Right lobe of liver (tissue), 6 donors: Measurements from ENCODE around the gene LGALS7B. TPM values are rescaled to one million over a fixed set of nuclear protein-coding genes. Genes with fewer than 3 reads are reported as not detected.

Experiments
- ATAC-seq, 4 donors: fragments of 200-7000 bp; cut with Tn5 transposase; one replicate each; pipeline ENCODE4 v1.9.1; 2020; ENCODE audit warnings: mild to moderate bottlenecking in 4 of 4, moderate library complexity in 4 of 4
- DNase-seq, 3 donors: peaks; one replicate each; pipeline ENCODE4 v3.0.0-alpha.2; 2020
- H3K27ac ChIP-seq, 3 donors: fragments of 200-600 bp; one replicate each; pipeline ENCODE4 v1.8.0; 2022
- H3K27me3 ChIP-seq, 2 donors: fragments of 200-600 bp; one replicate each; pipeline ENCODE4 v1.8.0; 2022
- H3K36me3 ChIP-seq, 4 donors: fragments of 200-600 bp; sonication (generic) in 1 of 4; one replicate each; pipeline versions ENCODE4 v1.5.1 to v1.8.0; 2017 to 2022; ENCODE audit warnings: control low read depth in 1 of 4
- H3K4me1 ChIP-seq, 4 donors: fragments of 200-600 bp; sonication (generic) in 1 of 4; one replicate each; pipeline versions ENCODE4 v1.5.1 to v1.8.0; 2017 to 2022; ENCODE audit warnings: control low read depth in 1 of 4
- H3K4me3 ChIP-seq, 3 donors: fragments of 200-600 bp; one replicate each; pipeline ENCODE4 v1.8.0; 2022
- H3K9me3 ChIP-seq, 4 donors: fragments of 200-600 bp; sonication (generic) in 1 of 4; one replicate each; pipeline versions ENCODE4 v1.5.1 to v1.8.0; 2017 to 2022; ENCODE audit warnings: control low read depth in 1 of 4
- CTCF ChIP-seq, 4 donors: fragments of 200-600 bp in 3 of 4; fragments of 450-650 bp in 1 of 4; IDR thresholded peaks; one replicate each; pipeline versions ENCODE4 v1.5.1 to v1.8.0; 2016 to 2022; ENCODE audit warnings: antibody characterized with exemption in 4 of 4, mild to moderate bottlenecking in 2 of 4
- POLR2A ChIP-seq: fragments of 450-650 bp; IDR thresholded peaks from one replicate; pipeline ENCODE4 v1.6.1; 2017; ENCODE audit warnings: antibody characterized with exemption, mild to moderate bottlenecking
- WGBS: methylation state at CpG from one replicate; pipeline ENCODE4 v1.1.6; 2018; ENCODE audit warnings: low coverage, low lambda C conversion rate; ENCODE audit not compliant: insufficient coverage; ENCODE audit errors: missing lambda C conversion rate; 5-methylcytosine and 5-hydroxymethylcytosine counted together
- intact Hi-C, 2 donors: fragments of 100-400 bp; cut with DNase I; formaldehyde crosslinking; loops; one replicate each; pipeline versions ENCODE4 v1.11.2 to v1.14.1; 2022
- long read RNA-seq: library from polyadenylated mRNA; unstranded; transcript quantifications from one replicate; pipeline ENCODE4 v2.0.0, GENCODE V29; 2019
- total RNA-seq, 6 experiments: library from RNA; depleted of rRNA in 2 of 6; stranded (reverse); fragments of >200 nt in 2 of 6; fragmentation: NEBNext Ultra II Directional in 3 of 6; extraction: Animal tissue kit (Norgen Biotek cat#: 25700) in 3 of 6; gene quantifications; one replicate each; pipeline versions ENCODE4 v1.1.0 to v1.2.4, GENCODE V29; 2016 to 2023
- donor health status: DM: no; HTN: yes; CAD: no.
- donor health status: DM: no; HTN: no; CAD: no.
- donor health status: DM: no; HTN: no; CAD: no.
- donor health status: DM: no; HTN: yes; CAD: no.
- donor health status: DM: no; HTN: yes; CAD: no.

Gene LGALS7B
- total RNA-seq: not detected
- long read RNA-seq: 0 reads

DNA sequence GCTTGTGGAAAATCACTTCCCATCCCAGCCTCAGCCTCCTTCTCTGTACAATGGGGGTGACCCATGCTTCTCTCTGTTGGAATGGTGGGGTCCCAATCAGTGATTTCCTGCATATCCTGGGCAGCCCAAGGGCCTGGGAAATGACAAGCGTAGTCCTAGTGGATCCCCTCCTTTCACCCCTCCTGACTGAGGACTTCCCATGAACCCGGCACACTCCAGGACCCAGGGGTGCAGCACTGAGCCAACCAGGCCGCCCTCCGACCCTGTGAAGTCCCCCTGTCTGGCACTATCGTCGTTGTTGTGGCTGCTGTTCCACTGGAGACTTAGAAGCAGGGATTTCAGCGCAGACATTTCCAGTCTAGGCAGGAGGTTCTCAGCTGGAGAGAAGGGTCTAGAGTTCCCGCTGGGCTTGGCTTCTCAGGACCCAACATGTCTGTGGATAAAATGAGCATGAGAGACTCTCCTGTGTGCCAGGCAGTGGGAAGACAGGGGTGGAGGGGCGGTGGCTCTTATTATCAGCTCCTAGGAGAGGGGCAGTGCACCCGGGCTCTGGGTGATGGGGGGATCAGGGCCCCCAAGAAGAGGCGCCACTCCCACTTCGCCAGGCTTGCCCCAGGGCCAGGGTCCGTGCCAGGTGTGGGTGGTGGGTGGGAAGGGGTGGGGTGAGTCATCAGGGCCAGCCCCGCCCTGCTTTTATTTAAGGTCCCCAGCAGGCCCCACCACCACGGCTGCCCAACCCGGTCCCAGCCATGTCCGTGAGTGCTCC lies at the start of gene LGALS7B:
TSS of gene LGALS7B (plus strand) at position 723 of the 766 bp plus-strand sequence. CDS start at position 750, 27 bp downstream.
- Histone ChIP-seq H3K9me3 (no peaks in the 10 kb centered on the region), H3K4me1 (peaks cover 0 to 6% (median 0%) of the 10 kb centered on the region in 4 donors), H3K36me3 (no peaks in the 10 kb centered on the region), H3K27me3 (no peaks in the 10 kb centered on the region), H3K4me3 (no peak within 1 kb of the TSS), H3K27ac (no peak within 1 kb of the TSS)
- WGBS: 78% methylated on average over 6 of the region's 17 CpGs
- DNase-seq (peak in 1 of 3 donors; percentile 33), ATAC-seq (no peak)
- intact Hi-C loops: no loop called here
- TF ChIP-seq CTCF (IDR thresholded peaks at IDR 0.05) (no peak), POLR2A (no peak)

DNA sequence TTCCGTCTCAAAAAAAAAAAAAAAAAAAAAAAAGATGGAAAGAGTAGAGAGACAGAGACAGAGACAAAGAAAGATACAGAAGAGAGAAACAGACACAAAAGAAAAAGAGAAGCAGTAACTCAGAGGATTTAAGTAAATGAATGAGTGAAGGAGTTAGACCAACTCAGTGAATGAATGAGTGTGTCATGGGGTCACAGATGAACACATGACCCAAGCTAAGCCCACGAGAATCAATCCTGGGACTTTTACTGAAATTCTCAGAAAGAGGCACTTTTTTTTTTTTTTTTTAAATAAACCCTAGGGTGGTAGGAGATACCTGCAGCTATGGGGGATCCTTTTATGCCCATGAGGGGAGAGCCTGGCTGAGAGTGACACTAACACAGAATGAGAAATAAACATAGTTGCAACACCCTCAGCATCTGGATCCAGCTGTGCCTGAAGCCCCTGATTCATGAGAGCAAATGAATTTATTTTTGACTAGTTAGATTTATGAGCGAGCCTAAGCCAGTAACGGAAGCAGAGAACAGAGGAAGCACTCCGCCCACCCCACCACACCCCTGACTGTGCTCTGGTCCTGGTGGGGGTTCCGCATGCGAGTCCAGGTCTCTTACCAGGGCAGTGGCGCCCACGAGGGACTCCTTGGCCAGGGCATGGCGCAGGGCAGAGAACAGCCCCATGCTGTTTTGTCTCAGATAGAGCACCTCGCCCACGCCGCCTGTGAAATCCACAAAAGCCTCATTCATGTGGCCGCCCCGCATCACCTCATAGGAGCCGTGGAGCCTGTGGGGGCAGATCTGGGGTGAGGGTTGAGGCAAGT lies 49.4 kb upstream of the LGALS7B start:
- DNase-seq: no peak
- intact Hi-C loops: no loop called here
- Histone ChIP-seq H3K27me3 (no peaks in the 10 kb centered on the region), H3K4me1 (no peaks in the 10 kb centered on the region), H3K27ac (no peak overlapping the region), H3K9me3 (no peaks in the 10 kb centered on the region), H3K4me3 (no peak overlapping the region), H3K36me3 (no peaks in the 10 kb centered on the region)
- WGBS: 60% methylated on average over 3 of the region's 16 CpGs
- TF ChIP-seq CTCF (IDR thresholded peaks at IDR 0.05) (no peak), POLR2A (no peak)
- no peak for ATAC-seq

DNA sequence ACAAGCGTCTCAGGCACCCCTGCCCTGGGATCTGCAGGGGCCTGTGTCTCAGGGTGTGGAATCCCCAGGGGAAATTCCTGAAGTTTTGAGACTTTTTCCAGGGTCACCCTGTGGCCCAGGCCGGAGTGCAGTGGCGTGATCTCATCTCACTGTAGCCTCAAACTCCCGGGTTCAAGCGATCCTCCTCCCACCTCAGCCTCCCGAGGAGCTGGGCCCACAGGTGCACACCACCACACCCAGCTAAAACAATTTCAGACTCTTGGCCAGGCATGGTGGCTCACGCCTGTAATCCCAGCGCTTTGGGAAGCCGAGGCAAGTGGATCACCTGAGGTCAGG lies 48.8 kb upstream of the LGALS7B start:
- ATAC-seq: no peak
- Histone ChIP-seq H3K27me3 (no peaks in the 10 kb centered on the region), H3K27ac (no peak overlapping the region), H3K9me3 (no peaks in the 10 kb centered on the region), H3K4me3 (no peak overlapping the region), H3K4me1 (no peaks in the 10 kb centered on the region), H3K36me3 (no peaks in the 10 kb centered on the region)
- intact Hi-C loops: no loop called here
- no peak for TF ChIP-seq CTCF (IDR thresholded peaks at IDR 0.05)
- no peak for TF ChIP-seq POLR2A
- no peak for DNase-seq
- WGBS: 80% methylated on average over 1 of the region's 9 CpGs

DNA sequence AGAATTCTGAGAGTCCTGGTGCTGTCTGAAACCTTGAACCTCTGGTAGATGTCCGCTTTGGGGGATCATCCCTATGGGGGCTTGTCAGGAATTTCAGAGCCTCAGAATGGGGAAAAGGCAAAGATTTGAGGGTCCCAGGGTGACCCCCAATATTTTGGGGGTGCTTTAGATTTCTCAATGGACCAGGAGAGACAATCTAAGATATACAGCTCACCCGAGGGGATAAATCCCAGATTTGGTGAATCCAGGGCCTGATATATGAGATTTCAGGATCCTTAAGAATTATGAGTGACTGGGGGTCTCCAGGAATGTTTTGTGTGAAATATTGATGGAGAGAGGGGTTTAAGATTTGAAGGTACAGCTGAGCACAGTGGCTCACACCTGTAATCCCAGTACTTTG lies 48.1 kb upstream of the LGALS7B start:
- Histone ChIP-seq H3K27me3 (no peaks in the 10 kb centered on the region), H3K4me1 (no peaks in the 10 kb centered on the region), H3K27ac (no peak overlapping the region), H3K36me3 (no peaks in the 10 kb centered on the region), H3K9me3 (no peaks in the 10 kb centered on the region), H3K4me3 (no peak overlapping the region)
- no peak for TF ChIP-seq POLR2A
- TF ChIP-seq CTCF (IDR thresholded peaks at IDR 0.05): no peak
- intact Hi-C loops: no loop called here
- WGBS: 87% methylated on average over 2 of the region's 2 CpGs
- DNase-seq: no peak
- ATAC-seq: no peak
